Parathyroid adenoma (tissue), 2 donors: ENCODE data around the gene IGSF6.
"Not testable (repeated sequence)": the region's sequence is repeated elsewhere in the genome, so short reads cannot be mapped to it uniquely, and the experiment has no call there.

Experiments used
- H2AFZ ChIP-seq: fragments of 300-600 bp; sonication (generic); one replicate; pipeline ENCODE4 v1.7.0; 2017; ENCODE audit warnings: antibody characterized with exemption, mild to moderate bottlenecking
- H3K27ac ChIP-seq: fragments of 300-600 bp; sonication (generic); one replicate; pipeline ENCODE4 v1.7.0; 2017
- H3K27me3 ChIP-seq: fragments of 300-600 bp; sonication (generic); one replicate; pipeline ENCODE4 v1.7.0; 2017; ENCODE audit warnings: low read length; ENCODE audit not compliant: control insufficient read depth, insufficient read depth
- H3K36me3 ChIP-seq: fragments of 300-600 bp; sonication (generic); one replicate; pipeline ENCODE4 v1.7.0; 2017; ENCODE audit warnings: low read length; ENCODE audit not compliant: control insufficient read depth, insufficient read depth
- H3K4me1 ChIP-seq: fragments of 300-600 bp; sonication (generic); one replicate; pipeline ENCODE4 v1.7.0; 2017; ENCODE audit warnings: control low read depth
- H3K4me2 ChIP-seq: fragments of 300-600 bp; sonication (generic); one replicate; pipeline ENCODE4 v1.7.0; 2017; ENCODE audit warnings: low read length
- H3K4me3 ChIP-seq: fragments of 300-600 bp; sonication (generic); one replicate; pipeline ENCODE4 v1.7.0; 2017; ENCODE audit warnings: low read depth, low read length
- H3K79me2 ChIP-seq: fragments of 300-600 bp; sonication (generic); one replicate; pipeline ENCODE4 v1.7.0; 2017; ENCODE audit warnings: control low read depth
- H3K9ac ChIP-seq: fragments of 300-600 bp; sonication (generic); one replicate; pipeline ENCODE4 v1.7.0; 2017; ENCODE audit warnings: mild to moderate bottlenecking
- H3K9me3 ChIP-seq: fragments of 300-600 bp; sonication (generic); one replicate; pipeline ENCODE4 v1.7.0; 2017; ENCODE audit warnings: low read length; ENCODE audit not compliant: control insufficient read depth
- CTCF ChIP-seq: fragments of 300-600 bp; sonication (generic); IDR thresholded peaks from one replicate; pipeline ENCODE4 v1.7.0; 2017; ENCODE audit warnings: antibody characterized with exemption, mild to moderate bottlenecking
- donor health status: primary hyperparathyroidism.

The IGSF6 gene

GRCh38 chr16:21654466-21654865 is 2.1 kb upstream of the IGSF6 start:
- Histone ChIP-seq H3K9ac (no peak overlapping the region), H2AFZ (no peak overlapping the region), H3K79me2 (peaks cover 11% of the 10 kb centered on the region), H3K27me3 (no peaks in the 10 kb centered on the region), H3K4me3 (no peak overlapping the region), H3K36me3 (no peaks in the 10 kb centered on the region), H3K4me2 (no peak overlapping the region), H3K4me1 (no peaks in the 10 kb centered on the region), H3K9me3 (no peaks in the 10 kb centered on the region), H3K27ac (no peak overlapping the region)
- no peak for TF ChIP-seq CTCF

- Histone ChIP-seq H3K27ac (no peak overlapping the region), H3K79me2 (peaks cover 11% of the 10 kb centered on the region), H2AFZ (no peak overlapping the region), H3K4me1 (no peaks in the 10 kb centered on the region), H3K4me2 (no peak overlapping the region), H3K9me3 (no peaks in the 10 kb centered on the region), H3K4me3 (no peak overlapping the region), H3K9ac (no peak overlapping the region), H3K27me3 (no peaks in the 10 kb centered on the region), H3K36me3 (no peaks in the 10 kb centered on the region)
- no peak for TF ChIP-seq CTCF
These were observed 1.2 kb upstream of the IGSF6 start for GRCh38 chr16:21653571-21653970.

GRCh38 chr16:21651515-21651914 is 893 bp downstream of the IGSF6 start:
- H3K27me3 ChIP-seq: no peaks in the 10 kb centered on the region
- H3K9me3 ChIP-seq: no peaks in the 10 kb centered on the region
- no peak overlapping the region for H3K4me3 ChIP-seq
- H3K4me2 ChIP-seq: no peak overlapping the region
- H3K36me3 ChIP-seq: no peaks in the 10 kb centered on the region
- no peak overlapping the region for H2AFZ ChIP-seq
- H3K9ac ChIP-seq: no peak overlapping the region
- H3K4me1 ChIP-seq: no peaks in the 10 kb centered on the region
- no peak overlapping the region for H3K27ac ChIP-seq
- peaks cover 15% of the 10 kb centered on the region for H3K79me2 ChIP-seq
- TF ChIP-seq CTCF: no peak

- no peak overlapping the region for H3K4me2 ChIP-seq
- no peak overlapping the region for H3K27ac ChIP-seq
- no peaks in the 10 kb centered on the region for H3K9me3 ChIP-seq
- TF ChIP-seq CTCF: no peak
- no peaks in the 10 kb centered on the region for H3K4me1 ChIP-seq
- no peaks in the 10 kb centered on the region for H3K27me3 ChIP-seq
- H3K79me2 ChIP-seq: peaks cover 19% of the 10 kb centered on the region
- no peak overlapping the region for H3K9ac ChIP-seq
- H3K4me3 ChIP-seq: no peak overlapping the region
- H3K36me3 ChIP-seq: no peaks in the 10 kb centered on the region
- H2AFZ ChIP-seq: no peak overlapping the region
These were observed 1.9 kb downstream of the IGSF6 start for GRCh38 chr16:21650521-21650920.

GRCh38 chr16:21649826-21650406 is 2.5 kb downstream of the IGSF6 start:
- not testable (repeated sequence) for H3K27ac ChIP-seq, H3K4me1 ChIP-seq, H2AFZ ChIP-seq, H3K27me3 ChIP-seq, H3K4me2 ChIP-seq, H3K9me3 ChIP-seq, H3K4me3 ChIP-seq, H3K36me3 ChIP-seq, H3K9ac ChIP-seq
- H3K79me2 ChIP-seq: peaks cover 19% of the 10 kb centered on the region
